ENCODE data around the gene SLC25A41.
A peak's percentile ranks its signal among the peaks of the same experiment; 100 is the strongest.

The SLC25A41 gene

GRCh38 chr19:6479836-6480398 is 46.4 kb upstream of the SLC25A41 start:
- H3K27ac ChIP-seq: no peak overlapping the region
- no peak for DNase-seq (ENCODE audit: low spot score)
- ChIA-PET POLR2A (ENCODE audit: low non-redundant PET) (no interaction called here), CTCF (no interaction called here)
- no peak for TF ChIP-seq CTCF (conservative IDR thresholded peaks at IDR 0.05; ENCODE audit: low read depth)

DNA sequence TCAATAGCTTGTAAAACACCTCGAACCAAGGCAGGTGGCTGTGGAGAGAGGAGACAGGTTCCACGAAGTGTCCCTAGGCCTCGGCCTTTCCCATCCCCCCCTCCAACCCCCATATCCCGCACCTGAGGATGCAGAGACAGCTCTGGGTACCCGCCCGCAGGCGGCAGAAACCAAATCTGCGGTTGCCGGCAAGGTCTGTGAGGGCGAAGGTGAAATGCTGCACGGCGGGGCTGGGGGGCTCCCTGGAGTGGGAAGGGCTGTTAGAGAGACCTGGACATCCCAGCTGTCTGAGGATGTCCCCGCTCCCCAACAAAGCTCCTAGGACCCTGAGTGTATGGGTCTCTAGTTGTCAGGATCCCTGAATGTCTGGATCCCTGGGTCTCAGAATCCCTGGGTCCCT is 45.3 kb upstream of the SLC25A41 start:
- TF ChIP-seq CTCF (conservative IDR thresholded peaks at IDR 0.05; ENCODE audit: low read depth): no peak
- POLR2A ChIA-PET (ENCODE audit: low non-redundant PET): no interaction called here
- CTCF ChIA-PET: no interaction called here
- no peak for DNase-seq (ENCODE audit: low spot score)
- H3K27ac ChIP-seq: no peak overlapping the region

GRCh38 chr19:6476896-6477431 is 43.4 kb upstream of the SLC25A41 start:
- POLR2A ChIA-PET (ENCODE audit: low non-redundant PET): no interaction called here

DNA sequence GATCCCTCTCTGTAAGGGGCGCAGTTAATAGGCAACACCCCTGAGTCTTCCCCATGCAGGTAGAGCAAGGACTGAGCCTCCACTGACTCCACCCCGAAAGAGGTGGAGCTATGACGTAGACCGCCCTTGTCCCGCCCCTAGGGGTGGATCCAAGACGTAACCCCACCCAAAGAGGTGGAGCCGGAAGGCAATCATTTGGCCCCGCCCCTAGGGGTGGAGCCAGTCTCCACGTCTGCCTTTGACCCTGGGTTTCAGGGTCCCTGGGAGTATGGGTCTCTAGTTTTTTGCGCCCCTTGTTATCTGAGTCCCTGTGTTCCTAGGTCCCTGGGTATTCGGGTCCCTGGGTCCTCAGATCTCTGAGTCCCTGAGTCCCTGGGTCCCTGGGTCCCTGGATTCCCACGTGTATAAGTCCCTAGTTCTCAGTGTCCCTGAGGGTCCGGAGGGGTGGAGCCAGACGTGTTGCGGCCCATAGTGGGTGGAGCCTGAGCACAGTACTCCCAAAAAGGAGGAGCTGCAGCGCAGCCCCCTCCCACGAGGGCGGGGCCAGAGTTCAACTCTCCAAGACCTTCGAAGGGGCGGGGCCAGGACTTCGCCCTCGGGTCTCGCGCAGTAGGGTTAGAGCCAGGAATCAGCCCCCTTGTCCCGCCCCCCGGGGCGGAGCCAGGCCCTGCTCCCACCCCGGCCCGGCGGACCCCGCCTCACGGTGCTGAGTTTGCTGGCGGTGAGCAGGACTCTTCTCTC is 42.8 kb upstream of the SLC25A41 start:
- POLR2A ChIA-PET (ENCODE audit: low non-redundant PET): no interaction called here
- peak; percentile 88 for DNase-seq (ENCODE audit: low spot score)
- H3K27ac ChIP-seq: no peak overlapping the region
- no peak for TF ChIP-seq CTCF (conservative IDR thresholded peaks at IDR 0.05; ENCODE audit: low read depth)
- CTCF ChIA-PET: no interaction called here

More at GRCh38 chr19:6476896-6477431, 43.4 kb upstream of the SLC25A41 start:
- CTCF ChIA-PET: no interaction called here
- TF ChIP-seq CTCF (conservative IDR thresholded peaks at IDR 0.05; ENCODE audit: low read depth): no peak
- no peak for DNase-seq (ENCODE audit: low spot score)
- no peak overlapping the region for H3K27ac ChIP-seq

DNA sequence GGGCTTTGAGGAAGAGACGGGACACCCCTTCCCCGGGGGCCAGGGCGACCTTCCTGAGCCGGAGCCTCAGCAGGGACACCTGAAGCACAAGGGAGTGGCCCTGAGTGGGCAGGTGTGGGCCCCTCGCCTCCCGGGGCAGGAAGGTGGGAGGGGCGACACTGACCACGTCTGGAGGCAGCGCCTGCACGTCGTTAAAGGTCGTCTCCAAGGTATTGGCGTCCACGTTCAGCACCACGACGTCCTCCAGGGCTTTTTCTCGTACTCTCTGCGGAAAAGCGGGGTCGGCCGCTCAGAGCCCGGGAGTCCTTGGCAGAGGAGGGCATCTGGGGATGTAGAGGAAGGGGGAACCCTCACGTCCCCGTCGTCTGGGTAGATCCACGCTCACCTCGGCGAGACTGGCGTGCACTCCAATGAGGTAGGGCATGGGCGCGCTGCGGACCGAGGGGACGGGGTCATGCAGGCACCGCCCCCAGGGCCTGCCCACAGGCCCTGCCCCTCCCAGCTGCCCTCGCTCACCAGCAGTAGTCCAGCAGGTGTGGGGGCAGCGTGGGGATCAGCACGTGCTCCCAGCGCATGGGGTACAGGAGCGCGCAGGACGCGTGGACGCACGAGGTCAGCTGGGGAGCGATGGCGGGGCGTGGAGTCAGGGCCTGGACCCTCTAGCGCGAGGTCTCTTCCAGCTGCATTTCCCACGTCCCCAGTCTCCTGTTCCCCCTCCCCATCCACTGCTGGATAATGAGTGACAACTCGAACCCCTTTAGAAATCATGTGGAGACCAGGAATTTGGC is 42.0 kb upstream of the SLC25A41 start:
- no peak for DNase-seq (ENCODE audit: low spot score)
- CTCF ChIA-PET: no interaction called here
- POLR2A ChIA-PET (ENCODE audit: low non-redundant PET): no interaction called here
- no peak overlapping the region for H3K27ac ChIP-seq
- no peak for TF ChIP-seq CTCF (conservative IDR thresholded peaks at IDR 0.05; ENCODE audit: low read depth)

DNA sequence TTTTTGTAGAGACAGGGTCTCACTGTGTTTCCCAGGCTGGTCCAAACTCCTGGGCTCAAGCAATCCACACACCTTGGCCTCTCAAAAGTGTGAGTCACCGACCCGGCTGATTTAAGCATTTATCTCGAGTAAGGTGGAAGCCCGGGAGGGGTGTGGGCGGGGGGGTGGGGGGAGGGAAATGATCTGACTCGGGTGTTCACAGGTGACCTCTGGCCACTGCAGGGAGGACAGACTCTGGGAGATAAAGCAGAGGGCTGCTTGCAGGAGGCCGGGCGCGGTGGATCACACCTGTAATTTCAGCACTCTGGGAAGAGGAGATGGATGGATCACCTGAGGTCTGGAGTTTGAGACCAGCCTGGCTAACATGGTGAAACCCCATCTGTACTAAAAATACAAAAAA is 40.1 kb upstream of the SLC25A41 start:
- no peak overlapping the region for H3K27ac ChIP-seq
- CTCF ChIA-PET: no interaction called here
- DNase-seq (ENCODE audit: low spot score): peak; percentile 25
- POLR2A ChIA-PET (ENCODE audit: low non-redundant PET): no interaction called here
- no peak for TF ChIP-seq CTCF (conservative IDR thresholded peaks at IDR 0.05; ENCODE audit: low read depth)

Data from RWPE1 (cell line).